H1 (cell line): ENCODE data around the gene CHRDL2. TPM values are rescaled to one million over a fixed set of nuclear protein-coding genes. Genes with fewer than 3 reads are reported as not detected.

ENCODE experiments used
- CBX5 ChIP-seq: fragments of 300-800, 300-1000 bp; sonication (generic); IDR thresholded peaks from 2 replicates; pipeline ENCODE4 v1.7.1; 2016; ENCODE audit warnings: antibody characterized with exemption, low read length, low read depth
- CTBP2 ChIP-seq: IDR thresholded peaks from 2 replicates; pipeline ENCODE4 v1.7.0; 2011; ENCODE audit warnings: borderline replicate concordance, mild to moderate bottlenecking, moderate library complexity, mixed read lengths, low read length; ENCODE audit not compliant: insufficient read depth, insufficient read length
- FOSL1 ChIP-seq: IDR thresholded peaks from 2 replicates; pipeline ENCODE4 v1.6.1; 2011; ENCODE audit warnings: mild to moderate bottlenecking, low read depth, low read length, moderate library complexity; ENCODE audit not compliant: insufficient read depth
- MAFK ChIP-seq: IDR thresholded peaks from 2 replicates; pipeline ENCODE4 v1.6.1; 2012; ENCODE audit warnings: low read depth, mild to moderate bottlenecking, improper control_type of control experiment, low read length
- SAP30 ChIP-seq: fragments of 300-600 bp; sonication (generic); IDR thresholded peaks from 2 replicates; pipeline ENCODE4 v1.7.1; 2012; ENCODE audit warnings: low read length, moderate library complexity, mild to moderate bottlenecking, inconsistent platforms; ENCODE audit not compliant: insufficient read depth, insufficient replicate concordance
- SRF ChIP-seq: IDR thresholded peaks from 2 replicates; pipeline ENCODE4 v1.6.1; 2011; ENCODE audit warnings: mild to moderate bottlenecking, low read depth, low read length, moderate library complexity
- polyA plus RNA-seq, 7 experiments: library from polyadenylated mRNA; depleted of rRNA in 3 of 7; stranded (reverse) in 5 of 7; unstranded in 2 of 7; fragments of >200 nt in 5 of 7; fragments of 200-250 nt in 2 of 7; gene quantifications; 1 replicate in 5 of 7; 2 replicates in 1 of 7; 4 replicates in 1 of 7; pipeline versions ENCODE4 v1.2.1 to v1.2.3, GENCODE V29; 2011 to 2013; ENCODE audit warnings: missing spikeins in 2 of 7, mixed read lengths in 2 of 7
- total RNA-seq: library from RNA; stranded (reverse); fragmentation: NEBNext Ultra II Directional; extraction: Animal tissue kit (Norgen Biotek cat#: 25700); gene quantifications from 2 replicates; pipeline ENCODE4 v1.2.1, GENCODE V29; 2021

The CHRDL2 gene
- total and polyA plus RNA-seq, 2 of the 8 experiments (the other 6 are each of a cell fraction or from before 2014, with no cell fraction given): 0.26 to 0.48 TPM

DNA sequence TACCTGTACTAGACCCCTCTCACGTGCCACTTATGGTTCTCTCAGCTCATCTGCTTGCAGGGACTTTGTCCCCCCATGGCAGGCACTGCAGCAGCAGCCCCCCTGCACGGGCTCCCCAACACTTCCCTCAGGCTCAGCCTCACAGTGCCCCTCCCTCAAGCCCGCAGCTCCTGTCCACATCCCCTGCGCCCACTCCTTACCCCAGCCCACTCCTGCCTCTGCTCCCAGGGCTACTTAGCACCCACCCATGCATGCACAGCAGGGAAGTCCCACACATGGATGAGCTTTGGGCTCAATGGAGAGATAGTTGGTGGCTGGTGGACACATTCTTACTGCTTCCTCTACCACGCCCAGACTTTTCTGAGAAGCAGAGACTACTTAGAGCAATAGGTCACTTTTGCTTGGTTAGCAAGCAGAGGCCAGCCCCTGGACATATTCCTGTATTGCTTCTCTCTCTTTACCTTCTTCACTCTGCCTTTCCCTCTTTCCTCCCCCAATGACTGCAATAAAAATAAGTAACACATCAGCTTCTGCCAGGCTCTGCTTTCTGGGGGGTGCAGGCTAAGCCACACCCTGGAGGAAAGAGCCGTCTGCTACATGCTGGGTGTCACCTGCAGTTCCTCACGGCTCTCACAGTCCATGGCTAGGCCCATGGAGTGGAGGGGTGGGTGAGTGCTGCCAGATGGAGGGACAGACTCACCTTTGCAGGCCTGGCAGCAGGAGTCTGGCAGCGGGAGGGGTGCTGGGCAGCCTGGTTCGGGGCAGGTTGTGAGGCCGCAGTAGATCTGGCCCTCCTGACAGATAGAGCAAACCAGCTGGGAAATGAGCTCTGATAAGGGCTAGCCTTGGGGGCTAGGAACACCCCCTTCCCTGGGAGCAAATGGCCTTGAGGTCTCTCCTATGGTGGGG, 23.4 kb downstream of the CHRDL2 start (continued):
- TF ChIP-seq FOSL1: no peak
- TF ChIP-seq SRF: no peak
- TF ChIP-seq CTBP2: no peak
- no peak for TF ChIP-seq SAP30
- TF ChIP-seq CBX5: no peak
- no peak for TF ChIP-seq MAFK
